M059J (cell line): ENCODE results near the gene GIPC2. TPM values are rescaled to one million over a fixed set of nuclear protein-coding genes. Genes with fewer than 3 reads are reported as not detected.

Source experiments
- DNase-seq: peaks from one replicate; pipeline ENCODE4 v3.0.0-alpha.2; 2012; ENCODE audit warnings: low read depth
- total RNA-seq: library from RNA; depleted of rRNA; stranded (reverse); fragments of >200 nt; shearing (Covaris generic); gene quantifications from 2 replicates; pipeline ENCODE4 v1.2.3, GENCODE V29; 2014; rRNA removed

The GIPC2 gene
- total RNA-seq, 1 experiment from 2014 or later: 1.7 TPM

GRCh38 chr1:78143152-78143551 lies 97.4 kb downstream of the GIPC2 start:
- peak; percentile 48 for DNase-seq

- DNase-seq: no peak
Measured at GRCh38 chr1:78143673-78144072, 97.9 kb downstream of the GIPC2 start.

DNA sequence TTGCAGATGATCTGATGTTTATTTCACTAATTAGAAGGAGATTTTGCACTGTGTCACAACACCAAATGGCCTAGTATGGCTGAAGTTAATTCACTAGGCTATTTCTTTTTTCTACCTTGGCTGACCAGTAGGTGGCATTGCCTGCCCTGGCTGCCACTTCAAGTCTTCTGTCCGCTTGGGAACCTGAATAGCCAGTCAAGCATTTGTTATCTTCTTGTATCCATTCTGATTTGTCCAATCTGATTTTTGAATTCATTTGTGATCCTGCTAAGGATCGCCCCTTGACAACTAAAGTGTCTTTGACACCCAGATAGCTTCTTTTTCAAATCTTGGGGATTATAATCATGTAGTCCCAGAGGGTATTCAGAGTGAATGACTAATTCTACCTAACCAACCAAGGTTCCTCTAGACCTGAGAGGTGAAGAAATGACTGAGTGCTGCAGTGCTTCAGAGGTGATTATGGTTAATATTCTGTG lies 99.4 kb downstream of the GIPC2 start:
- peak; percentile 84 for DNase-seq

DNA sequence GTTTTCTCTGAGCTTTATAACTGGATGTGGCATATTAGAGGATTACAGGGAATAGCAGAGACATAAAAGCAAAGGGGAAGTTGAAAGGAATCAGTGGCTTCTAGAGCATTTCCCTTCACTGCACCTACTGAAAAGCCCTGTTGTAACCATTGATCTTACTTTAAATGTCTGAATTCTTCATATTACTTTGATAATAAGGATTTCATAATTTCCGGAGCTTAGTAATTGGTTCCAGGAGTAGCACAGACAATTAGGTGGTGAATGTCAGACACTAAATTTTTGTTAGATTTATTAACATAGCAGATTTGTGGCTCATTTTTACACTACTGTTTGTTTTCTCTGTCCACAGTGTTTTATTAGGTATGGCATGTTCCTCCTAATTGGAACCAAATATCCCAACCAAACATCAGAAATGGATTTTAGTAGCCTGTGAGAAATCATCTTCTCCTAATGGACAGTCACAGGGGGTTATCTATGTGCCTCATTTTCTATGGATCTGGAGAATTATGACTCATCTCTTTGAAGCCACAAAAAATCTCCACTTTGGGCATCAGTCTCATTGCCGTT lies 100.5 kb downstream of the GIPC2 start:
- peak; percentile 70 for DNase-seq

GRCh38 chr1:78147031-78147430 lies 101.3 kb downstream of the GIPC2 start:
- DNase-seq: no peak

DNA sequence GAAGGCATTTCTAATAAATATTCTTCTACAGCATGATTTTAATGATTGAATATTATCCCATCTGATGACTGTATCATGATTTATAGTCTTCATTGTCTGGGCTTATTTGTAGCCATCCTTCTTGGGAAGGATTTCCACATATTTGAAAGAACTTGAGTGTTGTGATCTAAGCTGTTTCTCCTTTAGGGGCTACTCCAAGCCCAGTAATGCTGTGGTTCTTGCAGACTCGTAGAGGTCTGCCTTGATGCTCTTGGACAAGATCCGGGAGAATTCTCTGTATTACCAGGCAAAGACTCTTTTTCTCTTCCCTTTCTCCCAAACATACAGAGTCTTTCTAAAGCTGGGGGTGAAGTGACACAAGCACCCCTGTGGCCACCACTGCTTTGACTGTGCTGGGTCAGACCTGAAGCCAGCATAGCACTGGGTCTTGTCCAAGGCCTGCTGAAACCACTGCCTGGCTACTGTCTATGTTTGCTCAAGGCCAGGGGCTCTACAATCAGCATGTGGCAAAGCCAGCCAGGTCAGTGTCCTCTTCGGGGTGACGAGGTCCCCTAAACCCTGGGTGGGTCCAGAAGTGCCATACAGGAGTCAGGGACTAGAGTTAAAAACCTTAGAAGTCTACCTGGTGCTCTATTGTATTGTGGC lies 107.4 kb downstream of the GIPC2 start:
- DNase-seq: peak; percentile 34

GRCh38 chr1:78155121-78155520 lies 109.4 kb downstream of the GIPC2 start:
- DNase-seq: peak; percentile 26

GRCh38 chr1:78156805-78157521 lies 111.2 kb downstream of the GIPC2 start:
- DNase-seq: no peak

DNA sequence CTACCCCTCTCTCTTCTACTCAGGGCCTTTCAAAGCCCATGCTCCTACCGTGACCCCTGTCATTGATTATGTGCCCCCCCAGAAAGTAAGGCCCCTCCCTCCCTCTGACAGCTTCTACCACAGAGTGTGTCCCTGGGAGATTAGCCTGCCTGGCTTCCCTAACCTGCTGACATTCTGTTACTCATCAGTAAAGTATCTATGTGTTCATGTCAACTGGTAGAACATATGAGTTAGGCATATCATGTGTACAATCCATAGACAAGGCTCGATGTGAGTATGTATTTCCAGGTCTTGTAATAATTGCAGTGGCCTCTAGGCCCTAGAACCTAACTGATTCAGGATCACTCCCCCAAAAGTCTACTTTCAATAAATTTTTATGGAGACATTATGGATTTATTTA lies 120.0 kb downstream of the GIPC2 start:
- peak; percentile 52 for DNase-seq

GRCh38 chr1:78168306-78168705 lies 122.5 kb downstream of the GIPC2 start:
- DNase-seq: peak; percentile 75

DNA sequence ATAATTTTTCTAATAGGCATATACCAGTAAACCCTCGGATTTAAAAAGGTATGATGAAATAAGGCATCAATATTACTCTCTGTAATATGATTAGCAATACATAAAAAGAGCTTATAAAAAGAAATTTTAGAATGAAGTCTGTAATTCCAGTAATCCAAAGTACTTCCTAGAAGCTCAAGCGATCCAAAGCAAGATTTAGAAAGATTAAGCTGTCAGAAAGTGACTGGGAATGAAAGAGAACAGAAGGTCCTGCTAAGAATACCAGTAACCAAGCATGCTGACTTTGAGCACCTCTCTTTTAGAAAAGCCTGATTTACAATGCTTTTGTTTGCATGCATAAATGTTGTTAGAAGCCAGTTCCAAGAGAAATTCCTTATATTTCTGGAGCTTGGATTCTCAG lies 125.1 kb downstream of the GIPC2 start:
- DNase-seq: no peak

- DNase-seq: peak; percentile 91
Measured at GRCh38 chr1:78171736-78172590, 126.2 kb downstream of the GIPC2 start.

GRCh38 chr1:78176448-78176847 lies 130.7 kb downstream of the GIPC2 start:
- DNase-seq: peak; percentile 95

DNA sequence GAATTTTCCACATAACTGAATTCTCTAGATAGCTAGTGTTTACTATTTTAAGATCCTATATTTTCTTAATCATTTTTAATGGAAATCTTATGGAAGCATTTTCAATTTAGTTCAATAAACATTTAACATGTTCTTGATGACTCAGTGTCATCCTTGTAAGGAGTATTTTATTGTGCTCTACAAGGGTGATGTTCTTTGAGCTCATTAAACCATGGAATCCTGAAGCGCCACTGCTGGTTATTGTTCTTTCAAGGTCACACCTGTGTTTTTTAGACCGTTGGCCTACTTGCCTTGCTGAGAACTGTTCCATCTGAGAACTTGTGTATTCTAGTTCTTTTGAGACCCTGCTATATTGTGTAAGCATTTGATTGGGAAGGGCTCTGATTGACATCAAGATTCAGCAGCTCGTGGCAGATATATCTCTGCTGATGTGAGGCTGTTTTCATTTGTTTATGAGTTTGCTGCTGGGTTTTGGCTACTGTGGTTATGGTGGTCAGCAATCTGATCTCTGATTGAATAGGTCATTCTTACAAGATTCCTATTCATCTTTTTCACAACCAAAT lies 132.0 kb downstream of the GIPC2 start:
- peak; percentile 60 for DNase-seq

DNA sequence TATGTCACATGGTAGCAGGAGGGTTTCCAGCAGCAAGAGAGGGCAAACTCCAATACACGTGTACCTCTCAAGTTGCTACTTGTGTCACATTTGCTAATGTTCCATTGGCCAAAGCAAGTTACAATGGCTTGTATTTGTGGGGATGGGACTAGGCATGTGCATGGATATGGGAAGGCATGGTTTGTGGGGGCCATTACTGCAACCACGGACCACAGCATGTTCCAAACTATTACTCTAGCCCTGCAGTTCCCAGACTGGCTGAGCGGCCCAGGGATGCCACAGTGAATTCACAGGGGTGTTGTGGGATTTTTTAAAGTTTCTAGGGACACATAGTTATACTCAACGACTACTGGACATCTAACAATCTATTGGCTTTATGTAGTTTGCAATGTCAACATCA lies 133.1 kb downstream of the GIPC2 start:
- no peak for DNase-seq

DNA sequence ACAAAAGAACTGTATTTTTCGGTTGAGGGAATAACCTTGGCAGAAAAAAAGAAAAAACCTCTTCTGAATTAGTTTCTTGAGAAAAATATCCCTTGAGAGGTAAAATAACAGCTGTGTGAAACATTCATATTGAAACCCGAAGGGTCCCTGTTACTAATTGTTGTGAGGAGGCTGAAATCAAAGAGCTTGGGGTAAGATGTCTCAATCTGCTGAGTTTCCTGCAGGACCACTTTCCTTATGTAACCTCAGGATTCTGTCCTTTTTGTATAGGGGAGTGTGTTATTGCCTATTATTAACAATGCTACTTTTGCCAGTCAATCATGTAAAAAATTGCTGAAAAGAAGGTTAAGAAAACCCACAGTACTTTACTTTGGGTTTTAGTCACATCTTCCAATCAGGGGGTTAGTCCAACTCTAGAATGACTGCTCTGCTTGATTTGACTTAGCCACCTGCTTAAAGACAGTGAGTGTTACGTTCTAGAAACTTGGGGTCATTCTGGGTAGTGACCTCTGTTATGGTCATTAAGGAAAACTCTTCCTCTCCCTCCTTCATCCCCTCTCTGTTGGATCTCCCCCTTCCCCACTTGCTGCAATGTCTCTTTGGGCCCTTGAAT lies 138.8 kb downstream of the GIPC2 start:
- no peak for DNase-seq

Other genes starting within 250 kb of the GIPC2 start
- gene NEXN, start 157.3 kb upstream of the GIPC2 start, total RNA-seq: 6.0 and 10.4 TPM in 2 replicates
- gene FUBP1, start 66.9 kb upstream of the GIPC2 start, total RNA-seq: 77.7 and 101 TPM in 2 replicates
- 72.1 and 75.9 TPM in 2 replicates for gene DNAJB4, start 41.0 kb upstream of the GIPC2 start, total RNA-seq